A549 (cell line): ENCODE results near the gene PPM1J.

ENCODE experiments used
- CBX2 ChIP-seq: fragments of 200-600 bp; sonication (generic); IDR thresholded peaks from 2 replicates; pipeline ENCODE4 v1.6.1; 2016; ENCODE audit warnings: low read depth, mild to moderate bottlenecking, borderline replicate concordance
- CEBPB ChIP-seq, 2 experiments: fragments of >200 bp in 1 of 2; sonication (Bioruptor Twin) in 1 of 2; formaldehyde crosslinking in 1 of 2; IDR thresholded peaks; 2 replicates each; pipeline ENCODE4 v1.6.1; 2012 to 2016
- CTCF ChIP-seq: fragments of >200 bp; sonication (Bioruptor Twin); formaldehyde crosslinking; IDR thresholded peaks from 3 replicates; pipeline ENCODE4 v1.5.1; 2016
- EP300 ChIP-seq, 2 experiments: fragments of >200 bp; sonication (Bioruptor Twin); formaldehyde crosslinking; IDR thresholded peaks; 2 replicates in 1 of 2; 3 replicates in 1 of 2; pipeline ENCODE4 v1.6.1; 2016 to 2017
- KDM1A ChIP-seq: fragments of 200-600 bp; sonication (generic); IDR thresholded peaks from 2 replicates; pipeline ENCODE4 v1.6.1; 2016; ENCODE audit warnings: low read depth, mild to moderate bottlenecking
- NR3C1 ChIP-seq: fragments of >200 bp; sonication (Bioruptor Twin); formaldehyde crosslinking; IDR thresholded peaks from 3 replicates; pipeline ENCODE4 v1.6.1; 2017
- PHF8 ChIP-seq: fragments of 200-600 bp; sonication (generic); IDR thresholded peaks from 2 replicates; pipeline ENCODE4 v1.6.1; 2016; ENCODE audit warnings: low read depth, mild to moderate bottlenecking, antibody characterized with exemption, moderate library complexity, borderline replicate concordance
- RCOR1 ChIP-seq: fragments of 150-350 bp; IDR thresholded peaks from 2 replicates; pipeline ENCODE4 v1.6.1; 2014; ENCODE audit warnings: antibody characterized with exemption, low read length, low read depth
- REST ChIP-seq: fragments of 200-600 bp; sonication (generic); IDR thresholded peaks from 2 replicates; pipeline ENCODE4 v1.6.1; 2016; ENCODE audit warnings: antibody characterized with exemption, mild to moderate bottlenecking, moderate library complexity
- ZFP36 ChIP-seq: fragments of 450-650 bp; IDR thresholded peaks from 2 replicates; pipeline ENCODE4 v1.6.1; 2014; ENCODE audit warnings: borderline replicate concordance; ENCODE audit not compliant: partially characterized antibody
- TF ChIP-seq, protein P1 (sequence below): IDR thresholded peaks from 2 replicates; pipeline ENCODE4 v1.6.1; 2012

GRCh38 chr1:112665857-112666256, 49.3 kb downstream of the PPM1J start:
- TF ChIP-seq CBX2 (no peak), NR3C1 (no peak), CTCF (no peak), PHF8 (no peak), CEBPB (IDR thresholded peaks at IDR 0.05) (no peak), ZFP36 (no peak), EP300 (IDR thresholded peaks at IDR 0.05) (no peak), KDM1A (no peak), REST (no peak), RCOR1 (no peak)
- TF ChIP-seq, protein P1, sequence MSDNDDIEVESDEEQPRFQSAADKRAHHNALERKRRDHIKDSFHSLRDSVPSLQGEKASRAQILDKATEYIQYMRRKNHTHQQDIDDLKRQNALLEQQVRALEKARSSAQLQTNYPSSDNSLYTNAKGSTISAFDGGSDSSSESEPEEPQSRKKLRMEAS, result no peak
